MV-4-11 (cell line): ENCODE measurements around the gene GOLGA8J.
"Not testable (repeated sequence)": the region's sequence is repeated elsewhere in the genome, so short reads cannot be mapped to it uniquely, and the experiment has no call there.

ENCODE experiments used
- DNase-seq: peaks from one replicate; lab custom pipeline; 2025; lab: John Stamatoyannopoulos, UW

GOLGA8J gene

GRCh38 chr15:30073915-30074314 lies 8.8 kb upstream of the GOLGA8J start:
- no peak for DNase-seq

GRCh38 chr15:30080816-30081215 lies 1.9 kb upstream of the GOLGA8J start:
- not testable (repeated sequence) for DNase-seq

GRCh38 chr15:30097827-30098226 lies 15.1 kb downstream of the GOLGA8J start:
- DNase-seq: not testable (repeated sequence)

- DNase-seq: not testable (repeated sequence)
Measured at GRCh38 chr15:30102890-30103289, 20.1 kb downstream of the GOLGA8J start.

DNA sequence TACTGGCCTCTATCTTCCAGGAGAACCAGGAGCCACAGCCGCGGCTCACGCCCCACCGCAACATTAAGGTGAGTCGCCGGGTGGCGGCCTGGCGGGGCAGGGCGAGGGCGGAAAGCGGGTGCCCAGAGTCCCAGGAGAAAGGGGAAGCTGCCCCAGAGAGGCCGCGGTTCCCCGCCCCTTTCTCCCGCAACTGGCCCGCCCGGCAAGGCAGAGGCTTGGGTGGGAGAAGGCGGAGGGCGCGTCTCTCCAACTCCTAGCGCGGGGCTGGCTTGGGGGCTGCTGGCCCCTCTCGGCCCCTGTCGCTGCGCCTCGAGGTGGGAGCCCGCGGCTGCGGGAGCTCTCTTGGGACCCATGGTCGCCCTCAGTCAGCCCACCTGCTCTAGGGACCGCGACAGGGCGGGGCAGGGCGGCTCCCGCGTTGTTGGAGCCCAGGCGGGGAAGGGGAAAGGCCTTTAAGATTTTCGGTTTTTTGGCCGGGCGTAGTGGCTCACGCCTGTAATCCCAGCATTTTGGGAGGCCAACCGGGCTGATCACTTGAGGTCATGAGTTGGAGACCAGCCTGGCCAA lies 21.3 kb downstream of the GOLGA8J start:
- DNase-seq: not testable (repeated sequence)

GRCh38 chr15:30110591-30110990 lies 27.8 kb downstream of the GOLGA8J start:
- DNase-seq: not testable (repeated sequence)

- DNase-seq: not testable (repeated sequence)
Measured at GRCh38 chr15:30130066-30130465, 47.3 kb downstream of the GOLGA8J start.

GRCh38 chr15:30134751-30135150 lies 52.0 kb downstream of the GOLGA8J start, which contains the start of gene GOLGA8T:
Gene GOLGA8T, plus strand, starts transcription at chr15:30135051. Its CDS starts 98 bp downstream, at chr15:30135149.
- not testable (repeated sequence) for DNase-seq
